HepG2 (cell line): Measurements from ENCODE around the gene DNAAF1. TPM values are rescaled to one million over a fixed set of nuclear protein-coding genes. Genes with fewer than 3 reads are reported as not detected.

ENCODE experiments used
- ASH2L ChIP-seq: fragments of 300-600, 200-600 bp; sonication (generic); IDR thresholded peaks from 2 replicates; pipeline ENCODE4 v1.7.0; 2017; ENCODE audit warnings: low read depth, mild to moderate bottlenecking, moderate library complexity, mixed read lengths, low read length; ENCODE audit not compliant: insufficient read length
- BORCS8-MEF2B ChIP-seq: sonication (generic); formaldehyde crosslinking; IDR thresholded peaks from 2 replicates; pipeline ENCODE4 v1.8.0; 2022; ENCODE audit warnings: mild to moderate bottlenecking, missing genetic modification reagents
- CHCHD3 ChIP-seq: sonication (generic); formaldehyde crosslinking; IDR thresholded peaks from 2 replicates; pipeline ENCODE4 v1.8.0; 2022; ENCODE audit warnings: mild to moderate bottlenecking, missing genetic modification reagents, moderate library complexity
- FOXK2 ChIP-seq: fragments of 450-650 bp; IDR thresholded peaks from 2 replicates; pipeline ENCODE4 v1.6.1; 2016
- KDM5B ChIP-seq: sonication (generic); formaldehyde crosslinking; IDR thresholded peaks from 2 replicates; pipeline ENCODE4 v1.4.0; 2020; ENCODE audit warnings: missing genetic modification reagents, mild to moderate bottlenecking, borderline replicate concordance
- MAF1 ChIP-seq: sonication (generic); formaldehyde crosslinking; IDR thresholded peaks from 2 replicates; pipeline ENCODE4 v1.5.0; 2020; ENCODE audit warnings: missing genetic modification reagents, borderline replicate concordance
- MAZ ChIP-seq, 2 experiments: sonication (generic) in 1 of 2; formaldehyde crosslinking in 1 of 2; IDR thresholded peaks; 2 replicates each; pipeline versions ENCODE4 v1.5.0 to v1.6.1; 2012 to 2020; ENCODE audit warnings: low read depth in 2 of 2, mild to moderate bottlenecking in 2 of 2, borderline replicate concordance in 1 of 2, improper control_type of control experiment in 1 of 2, low read length in 1 of 2, missing genetic modification reagents in 1 of 2, moderate library complexity in 1 of 2
- NKX3-1 ChIP-seq: sonication (generic); formaldehyde crosslinking; IDR thresholded peaks from 2 replicates; pipeline ENCODE4 v1.5.0; 2020; ENCODE audit warnings: missing genetic modification reagents
- RBFOX2 ChIP-seq: fragments of 200-400 bp; formaldehyde crosslinking; IDR thresholded peaks from 2 replicates; pipeline ENCODE4 v1.6.1; 2017; ENCODE audit warnings: low read depth, mild to moderate bottlenecking, low read length
- SKI ChIP-seq: fragments of 450-650 bp; IDR thresholded peaks from one replicate; pipeline ENCODE4 v1.6.1; 2018; ENCODE audit warnings: mild to moderate bottlenecking; ENCODE audit not compliant: partially characterized antibody
- TCF12 ChIP-seq, 2 experiments: fragments of 450-650 bp in 1 of 2; sonication (generic) in 1 of 2; formaldehyde crosslinking in 1 of 2; IDR thresholded peaks; 2 replicates each; pipeline versions ENCODE4 v1.6.1 to v1.8.0; 2017 to 2022; ENCODE audit warnings: antibody characterized with exemption in 1 of 2, mild to moderate bottlenecking in 1 of 2, missing genetic modification reagents in 1 of 2, moderate library complexity in 1 of 2
- ZBTB2 ChIP-seq: sonication (generic); formaldehyde crosslinking; IDR thresholded peaks from 2 replicates; pipeline ENCODE4 v1.8.0; 2022; ENCODE audit warnings: low read depth, missing genetic modification reagents
- ZNF225 ChIP-seq: sonication (generic); formaldehyde crosslinking; IDR thresholded peaks from 2 replicates; pipeline ENCODE4 v1.4.0; 2020; ENCODE audit warnings: mild to moderate bottlenecking, missing genetic modification reagents
- ZNF30 ChIP-seq: sonication (generic); formaldehyde crosslinking; IDR thresholded peaks from 2 replicates; pipeline ENCODE4 v1.5.0; 2020; ENCODE audit warnings: mild to moderate bottlenecking, missing genetic modification reagents
- ZNF329 ChIP-seq: sonication (generic); formaldehyde crosslinking; IDR thresholded peaks from 2 replicates; pipeline ENCODE4 v1.9.0; 2021; ENCODE audit warnings: low read depth, mild to moderate bottlenecking, missing genetic modification reagents
- polyA plus RNA-seq, 8 experiments: library from polyadenylated mRNA; depleted of rRNA in 3 of 8; stranded (reverse) in 7 of 8; unstranded in 1 of 8; fragments of >200 nt; fragmentation: Illumina TruSeq in 4 of 8; extraction: Trizol in 4 of 8; gene quantifications; 2 replicates each; pipeline versions ENCODE4 v1.2.1 to v1.2.3, GENCODE V29; 2011 to 2016; ENCODE audit warnings: low read depth in 4 of 8, missing spikeins in 1 of 8, mixed read lengths in 1 of 8; ENCODE audit not compliant: insufficient read depth in 1 of 8
- total RNA-seq, 5 experiments: library from RNA; depleted of rRNA; stranded (reverse); fragments of >200 nt; fragmentation: Illumina TruSeq; extraction: Trizol; gene quantifications; 2 replicates each; pipeline ENCODE4 v1.2.3, GENCODE V29; 2016; ENCODE audit warnings: low read depth in 1 of 5
- TF ChIP-seq, protein P1 (sequence below): sonication (generic); formaldehyde crosslinking; IDR thresholded peaks from 2 replicates; pipeline ENCODE4 v1.5.0; 2020; ENCODE audit warnings: missing genetic modification reagents
- TF ChIP-seq, protein P2 (sequence below): sonication (generic); formaldehyde crosslinking; IDR thresholded peaks from 2 replicates; pipeline ENCODE4 v1.4.0; 2020; ENCODE audit warnings: mild to moderate bottlenecking, missing genetic modification reagents
- TF ChIP-seq, protein P3 (sequence below): IDR thresholded peaks from 2 replicates; pipeline ENCODE4 v1.6.1; 2018; ENCODE audit warnings: missing genetic modification reagents, mild to moderate bottlenecking, missing compliant biosample characterization
- TF ChIP-seq, protein P4 (sequence below): sonication (generic); formaldehyde crosslinking; IDR thresholded peaks from 2 replicates; pipeline ENCODE4 v1.4.0; 2020; ENCODE audit warnings: mild to moderate bottlenecking, missing genetic modification reagents

DNAAF1 gene
- total and polyA plus RNA-seq, 2 of the 13 experiments (the other 11 are each of a cell fraction or from before 2014, with no cell fraction given): 0.04 TPM; not detected in 1

DNA sequence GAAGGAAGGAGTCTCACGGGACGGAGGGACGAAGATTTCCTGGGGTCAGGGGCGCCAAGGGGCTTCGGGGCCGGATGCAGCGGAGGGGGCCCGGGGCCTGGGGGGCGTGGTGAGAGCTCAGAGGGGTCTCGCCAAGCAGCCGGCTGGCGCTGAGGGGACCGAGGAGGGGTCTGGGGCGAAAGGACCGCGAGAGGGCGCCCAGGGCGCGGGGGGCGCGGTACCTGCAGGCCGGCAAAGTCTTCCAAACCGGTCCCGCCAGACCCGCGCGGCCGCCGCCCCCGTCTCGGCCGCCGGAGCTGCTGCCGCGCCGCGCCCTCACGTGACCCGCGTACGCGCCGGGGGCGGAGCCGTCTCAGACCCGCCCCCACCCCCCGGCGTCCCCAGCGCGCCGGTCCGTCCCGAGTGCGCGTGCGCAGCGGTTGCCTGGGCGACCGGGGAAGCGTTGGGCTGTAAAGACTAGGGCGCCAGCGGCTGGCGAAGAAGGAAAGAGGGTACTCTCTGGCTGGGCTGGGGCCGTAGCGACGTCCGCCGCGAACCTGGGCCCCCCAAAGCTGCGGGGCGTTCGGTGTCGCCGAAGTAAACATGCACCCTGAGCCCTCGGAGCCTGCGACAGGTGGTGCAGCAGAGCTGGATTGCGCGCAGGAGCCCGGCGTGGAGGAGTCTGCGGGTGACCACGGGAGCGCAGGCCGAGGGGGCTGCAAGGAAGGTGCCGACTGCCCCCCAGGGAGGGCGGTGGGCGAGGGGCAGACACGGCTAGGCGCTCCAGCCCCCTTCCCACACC, at the start of gene DNAAF1, which contains the start of gene HSDL1 (continued):
- TF ChIP-seq ASH2L (peak; percentile 58), MAZ (IDR thresholded peaks at IDR 0.05; ENCODE audit: borderline replicate concordance, low read depth, low read length) (no peak), MAZ (CRISPR knock-in tag; IDR thresholded peaks at IDR 0.05; ENCODE audit: low read depth) (peak; percentile 76), ZNF30 (no peak), FOXK2 (peak; percentile 56; the same call in 1 of the 2 replicates), NKX3-1 (0 out of 2 replicates have a peak, but pooled peaks have one; percentile 44), KDM5B (CRISPR knock-in tag) (peak; percentile 27; the same call in 1 of the 2 replicates), ZBTB2 (CRISPR knock-in tag) (peak; percentile 58), TCF12 (IDR thresholded peaks at IDR 0.05) (no peak), TCF12 (CRISPR knock-in tag; IDR thresholded peaks at IDR 0.05) (peak; percentile 84; the same call in 1 of the 2 replicates), MAF1 (CRISPR knock-in tag) (0 out of 2 replicates have a peak, but pooled peaks have one; percentile 48), RBFOX2 (peak; percentile 75), SKI (peak; percentile 88), CHCHD3 (CRISPR knock-in tag) (no peak), ZNF329 (peak; percentile 93), ZNF225 (peak; percentile 51; the same call in 1 of the 2 replicates), BORCS8-MEF2B (CRISPR knock-in tag) (peak; percentile 48; the same call in 1 of the 2 replicates)
- TF ChIP-seq, protein P1, sequence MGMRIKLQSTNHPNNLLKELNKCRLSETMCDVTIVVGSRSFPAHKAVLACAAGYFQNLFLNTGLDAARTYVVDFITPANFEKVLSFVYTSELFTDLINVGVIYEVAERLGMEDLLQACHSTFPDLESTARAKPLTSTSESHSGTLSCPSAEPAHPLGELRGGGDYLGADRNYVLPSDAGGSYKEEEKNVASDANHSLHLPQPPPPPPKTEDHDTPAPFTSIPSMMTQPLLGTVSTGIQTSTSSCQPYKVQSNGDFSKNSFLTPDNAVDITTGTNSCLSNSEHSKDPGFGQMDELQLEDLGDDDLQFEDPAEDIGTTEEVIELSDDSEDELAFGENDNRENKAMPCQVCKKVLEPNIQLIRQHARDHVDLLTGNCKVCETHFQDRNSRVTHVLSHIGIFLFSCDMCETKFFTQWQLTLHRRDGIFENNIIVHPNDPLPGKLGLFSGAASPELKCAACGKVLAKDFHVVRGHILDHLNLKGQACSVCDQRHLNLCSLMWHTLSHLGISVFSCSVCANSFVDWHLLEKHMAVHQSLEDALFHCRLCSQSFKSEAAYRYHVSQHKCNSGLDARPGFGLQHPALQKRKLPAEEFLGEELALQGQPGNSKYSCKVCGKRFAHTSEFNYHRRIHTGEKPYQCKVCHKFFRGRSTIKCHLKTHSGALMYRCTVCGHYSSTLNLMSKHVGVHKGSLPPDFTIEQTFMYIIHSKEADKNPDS (CRISPR knock-in tag): no peak
- TF ChIP-seq, protein P2, sequence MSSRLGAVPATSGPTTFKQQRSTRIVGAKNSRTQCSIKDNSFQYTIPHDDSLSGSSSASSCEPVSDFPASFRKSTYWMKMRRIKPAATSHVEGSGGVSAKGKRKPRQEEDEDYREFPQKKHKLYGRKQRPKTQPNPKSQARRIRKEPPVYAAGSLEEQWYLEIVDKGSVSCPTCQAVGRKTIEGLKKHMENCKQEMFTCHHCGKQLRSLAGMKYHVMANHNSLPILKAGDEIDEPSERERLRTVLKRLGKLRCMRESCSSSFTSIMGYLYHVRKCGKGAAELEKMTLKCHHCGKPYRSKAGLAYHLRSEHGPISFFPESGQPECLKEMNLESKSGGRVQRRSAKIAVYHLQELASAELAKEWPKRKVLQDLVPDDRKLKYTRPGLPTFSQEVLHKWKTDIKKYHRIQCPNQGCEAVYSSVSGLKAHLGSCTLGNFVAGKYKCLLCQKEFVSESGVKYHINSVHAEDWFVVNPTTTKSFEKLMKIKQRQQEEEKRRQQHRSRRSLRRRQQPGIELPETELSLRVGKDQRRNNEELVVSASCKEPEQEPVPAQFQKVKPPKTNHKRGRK (CRISPR knock-in tag): no peak
- TF ChIP-seq, protein P3, sequence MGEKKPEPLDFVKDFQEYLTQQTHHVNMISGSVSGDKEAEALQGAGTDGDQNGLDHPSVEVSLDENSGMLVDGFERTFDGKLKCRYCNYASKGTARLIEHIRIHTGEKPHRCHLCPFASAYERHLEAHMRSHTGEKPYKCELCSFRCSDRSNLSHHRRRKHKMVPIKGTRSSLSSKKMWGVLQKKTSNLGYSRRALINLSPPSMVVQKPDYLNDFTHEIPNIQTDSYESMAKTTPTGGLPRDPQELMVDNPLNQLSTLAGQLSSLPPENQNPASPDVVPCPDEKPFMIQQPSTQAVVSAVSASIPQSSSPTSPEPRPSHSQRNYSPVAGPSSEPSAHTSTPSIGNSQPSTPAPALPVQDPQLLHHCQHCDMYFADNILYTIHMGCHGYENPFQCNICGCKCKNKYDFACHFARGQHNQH (CRISPR knock-in tag): peak; percentile 61; the same call in 1 of the 2 replicates
- TF ChIP-seq, protein P4, sequence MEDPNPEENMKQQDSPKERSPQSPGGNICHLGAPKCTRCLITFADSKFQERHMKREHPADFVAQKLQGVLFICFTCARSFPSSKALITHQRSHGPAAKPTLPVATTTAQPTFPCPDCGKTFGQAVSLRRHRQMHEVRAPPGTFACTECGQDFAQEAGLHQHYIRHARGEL (CRISPR knock-in tag): no peak
